BE2C (cell line): ENCODE results near the gene ROPN1L.

Experiments
- DNase-seq: peaks from one replicate; pipeline ENCODE4 v3.0.0-alpha.2; 2020
- H3K27me3 ChIP-seq: fragments of 250-450 bp; sonication (Bioruptor Pico); 2 replicates; pipeline ENCODE4 v1.5.1; 2020; ENCODE audit warnings: mild to moderate bottlenecking
- H3K36me3 ChIP-seq: fragments of 250-450 bp; sonication (Bioruptor Pico); 2 replicates; pipeline ENCODE4 v1.5.1; 2020; ENCODE audit warnings: mild to moderate bottlenecking
- H3K4me1 ChIP-seq: fragments of 250-450 bp; sonication (Bioruptor Pico); 2 replicates; pipeline ENCODE4 v1.5.1; 2020
- H3K4me3 ChIP-seq: 2 replicates; pipeline ENCODE4 v1.5.1; 2011; ENCODE audit warnings: low read depth, low read length
- H3K9me3 ChIP-seq: fragments of 250-450 bp; sonication (Bioruptor Pico); 2 replicates; pipeline ENCODE4 v1.5.1; 2020
- CTCF ChIP-seq: IDR thresholded peaks from 2 replicates; pipeline ENCODE4 v1.5.1; 2012; ENCODE audit warnings: mild to moderate bottlenecking, low read depth, low read length

Gene ROPN1L

GRCh38 chr5:10400831-10401230 lies 40.8 kb upstream of the ROPN1L start:
- Histone ChIP-seq H3K36me3 (peaks cover 56% of the 10 kb centered on the region), H3K4me1 (no peaks in the 10 kb centered on the region; the same call in 1 of the 2 replicates), H3K9me3 (no peaks in the 10 kb centered on the region), H3K4me3 (no peak overlapping the region), H3K27me3 (no peaks in the 10 kb centered on the region)
- DNase-seq: no peak
- TF ChIP-seq CTCF: no peak

- Histone ChIP-seq H3K4me1 (no peaks in the 10 kb centered on the region; the same call in 1 of the 2 replicates), H3K27me3 (no peaks in the 10 kb centered on the region), H3K4me3 (no peak overlapping the region), H3K9me3 (no peaks in the 10 kb centered on the region), H3K36me3 (peaks cover 59% of the 10 kb centered on the region)
- DNase-seq: no peak
- TF ChIP-seq CTCF: no peak
These were observed 40.2 kb upstream of the ROPN1L start for GRCh38 chr5:10401498-10401897.

- Histone ChIP-seq H3K27me3 (no peaks in the 10 kb centered on the region), H3K4me3 (no peak overlapping the region), H3K4me1 (no peaks in the 10 kb centered on the region; the same call in 1 of the 2 replicates), H3K9me3 (no peaks in the 10 kb centered on the region), H3K36me3 (peaks cover 74% of the 10 kb centered on the region)
- no peak for DNase-seq
- TF ChIP-seq CTCF: no peak
These were observed 37.9 kb upstream of the ROPN1L start for GRCh38 chr5:10403829-10404228.

GRCh38 chr5:10406651-10407050 lies 35.0 kb upstream of the ROPN1L start:
- TF ChIP-seq CTCF: no peak
- no peaks in the 10 kb centered on the region; the same call in 1 of the 2 replicates for H3K4me1 ChIP-seq
- H3K9me3 ChIP-seq: no peaks in the 10 kb centered on the region
- H3K27me3 ChIP-seq: no peaks in the 10 kb centered on the region
- H3K36me3 ChIP-seq: peaks cover 88% of the 10 kb centered on the region
- DNase-seq: no peak
- no peak overlapping the region for H3K4me3 ChIP-seq

- no peak for TF ChIP-seq CTCF
- Histone ChIP-seq H3K9me3 (no peaks in the 10 kb centered on the region), H3K36me3 (peaks cover 93% of the 10 kb centered on the region), H3K4me1 (peaks cover 4% of the 10 kb centered on the region), H3K4me3 (no peak overlapping the region), H3K27me3 (no peaks in the 10 kb centered on the region)
- DNase-seq: no peak
These were observed 32.2 kb upstream of the ROPN1L start for GRCh38 chr5:10409504-10409903.

GRCh38 chr5:10410662-10411061 lies 31.0 kb upstream of the ROPN1L start:
- no peaks in the 10 kb centered on the region for H3K9me3 ChIP-seq
- peaks cover 4% of the 10 kb centered on the region for H3K4me1 ChIP-seq
- H3K36me3 ChIP-seq: peaks cover 94% of the 10 kb centered on the region
- no peak for DNase-seq
- H3K4me3 ChIP-seq: no peak overlapping the region
- TF ChIP-seq CTCF: no peak
- H3K27me3 ChIP-seq: no peaks in the 10 kb centered on the region
